ENCODE data around the gene CYP4F3. TPM values are rescaled to one million over a fixed set of nuclear protein-coding genes. Genes with fewer than 3 reads are reported as not detected.

Gene CYP4F3
- total RNA-seq, 1 experiment from 2014 or later = 0.04 TPM

GRCh38 chr19:15656467-15656866 is 15.8 kb downstream of the CYP4F3 start:
- ATAC-seq (no peak), DNase-seq (ENCODE audit: low spot score) (no peak)
- no peak for TF ChIP-seq KAT7 (CRISPR knock-in tag; IDR thresholded peaks at IDR 0.05; ENCODE audit: borderline replicate concordance)
- no peak for TF ChIP-seq FOXK1 (CRISPR knock-in tag; IDR thresholded peaks at IDR 0.05)
- no peak for TF ChIP-seq HMGA2 (CRISPR knock-in tag; IDR thresholded peaks at IDR 0.05)
- no peak for TF ChIP-seq RORB (CRISPR knock-in tag; IDR thresholded peaks at IDR 0.05)
- no peak for TF ChIP-seq GTF2I (CRISPR knock-in tag; conservative IDR thresholded peaks at IDR 0.05)
- TF ChIP-seq SMAD4 (CRISPR knock-in tag; IDR thresholded peaks at IDR 0.05) = no peak
- no peak for TF ChIP-seq PREB (CRISPR knock-in tag; IDR thresholded peaks at IDR 0.05; ENCODE audit: borderline replicate concordance)
- no peak for TF ChIP-seq CTCF (IDR thresholded peaks at IDR 0.05)
- TF ChIP-seq ATF1 (CRISPR knock-in tag; IDR thresholded peaks at IDR 0.05) = no peak
- TF ChIP-seq CDX4 (CRISPR knock-in tag; IDR thresholded peaks at IDR 0.05; ENCODE audit: borderline replicate concordance) = no peak
- no peak for TF ChIP-seq E2F5 (CRISPR knock-in tag; IDR thresholded peaks at IDR 0.05)
- no peak for TF ChIP-seq TCF7 (CRISPR knock-in tag; IDR thresholded peaks at IDR 0.05; ENCODE audit: low read depth)
- TF ChIP-seq STAT6 (CRISPR knock-in tag; conservative IDR thresholded peaks at IDR 0.05; ENCODE audit: low read depth) = no peak
- TF ChIP-seq ZNF671 (CRISPR knock-in tag; IDR thresholded peaks at IDR 0.05) = no peak
- no peak for TF ChIP-seq ZMAT4 (CRISPR knock-in tag; IDR thresholded peaks at IDR 0.05)
- ChIA-PET POLR2A (no interaction called here), CTCF (no interaction called here)
- Mint-ChIP-seq H3K4me1 (no peaks in the 10 kb centered on the region), H3K9me3 (peaks cover 75% of the 10 kb centered on the region), H3K27ac (no peak overlapping the region), H3K27me3 (ENCODE audit: low read depth) (peaks cover 14% of the 10 kb centered on the region), H3K4me3 (no peak overlapping the region), H3K36me3 (peaks cover 36% of the 10 kb centered on the region)

- H3K4me3 Mint-ChIP-seq = no peak overlapping the region
- H3K4me1 Mint-ChIP-seq = no peaks in the 10 kb centered on the region
- DNase-seq (ENCODE audit: low spot score) (no peak), ATAC-seq (no peak)
- ChIA-PET POLR2A (no interaction called here), CTCF (no interaction called here)
- H3K27ac Mint-ChIP-seq = no peak overlapping the region
- H3K36me3 Mint-ChIP-seq = peaks cover 39% of the 10 kb centered on the region
- H3K9me3 Mint-ChIP-seq = peaks cover 19% of the 10 kb centered on the region
- no peaks in the 10 kb centered on the region; the same call in 1 of the 2 replicates for H3K27me3 Mint-ChIP-seq (ENCODE audit: low read depth)
- TF ChIP-seq E2F4 (CRISPR knock-in tag; IDR thresholded peaks at IDR 0.05; ENCODE audit: borderline replicate concordance, low read depth) (no peak), ZNF532 (CRISPR knock-in tag; IDR thresholded peaks at IDR 0.05; ENCODE audit: borderline replicate concordance) (no peak), TP53 (CRISPR knock-in tag; IDR thresholded peaks at IDR 0.05) (no peak), ZNF416 (CRISPR knock-in tag; IDR thresholded peaks at IDR 0.05) (no peak), USF2 (CRISPR knock-in tag; IDR thresholded peaks at IDR 0.05) (no peak)
These were observed 22.6 kb downstream of the CYP4F3 start for GRCh38 chr19:15663247-15663646.
